ENCODE results near the gene CTXND2.

GRCh38 chr1:150872572-150872971 lies 14.4 kb upstream of the CTXND2 start:
- TF ChIP-seq POLR2A (IDR thresholded peaks at IDR 0.05; ENCODE audit: borderline replicate concordance, extremely low read depth, insufficient read depth, insufficient read length) (no peak), RAD21 (IDR thresholded peaks at IDR 0.05; ENCODE audit: low read depth) (no peak), ZNF274 (IDR thresholded peaks at IDR 0.05; ENCODE audit: low read depth, low read length) (no peak), JUND (IDR thresholded peaks at IDR 0.05) (no peak), YY1 (IDR thresholded peaks at IDR 0.05; ENCODE audit: extremely low read depth, insufficient replicate concordance, low read depth, low read length) (no peak), EZH2 (IDR thresholded peaks at IDR 0.05) (no peak), POLR2AphosphoS5 (IDR thresholded peaks at IDR 0.05; ENCODE audit: low read depth, low read length) (no peak), CEBPB (IDR thresholded peaks at IDR 0.05; ENCODE audit: low read depth) (no peak), ELF1 (IDR thresholded peaks at IDR 0.05; ENCODE audit: borderline replicate concordance, low read depth) (no peak), TCF7L2 (IDR thresholded peaks at IDR 0.05; ENCODE audit: borderline replicate concordance, extremely low read depth, insufficient read depth, insufficient read length) (no peak)
- TF ChIP-seq, protein P1, sequence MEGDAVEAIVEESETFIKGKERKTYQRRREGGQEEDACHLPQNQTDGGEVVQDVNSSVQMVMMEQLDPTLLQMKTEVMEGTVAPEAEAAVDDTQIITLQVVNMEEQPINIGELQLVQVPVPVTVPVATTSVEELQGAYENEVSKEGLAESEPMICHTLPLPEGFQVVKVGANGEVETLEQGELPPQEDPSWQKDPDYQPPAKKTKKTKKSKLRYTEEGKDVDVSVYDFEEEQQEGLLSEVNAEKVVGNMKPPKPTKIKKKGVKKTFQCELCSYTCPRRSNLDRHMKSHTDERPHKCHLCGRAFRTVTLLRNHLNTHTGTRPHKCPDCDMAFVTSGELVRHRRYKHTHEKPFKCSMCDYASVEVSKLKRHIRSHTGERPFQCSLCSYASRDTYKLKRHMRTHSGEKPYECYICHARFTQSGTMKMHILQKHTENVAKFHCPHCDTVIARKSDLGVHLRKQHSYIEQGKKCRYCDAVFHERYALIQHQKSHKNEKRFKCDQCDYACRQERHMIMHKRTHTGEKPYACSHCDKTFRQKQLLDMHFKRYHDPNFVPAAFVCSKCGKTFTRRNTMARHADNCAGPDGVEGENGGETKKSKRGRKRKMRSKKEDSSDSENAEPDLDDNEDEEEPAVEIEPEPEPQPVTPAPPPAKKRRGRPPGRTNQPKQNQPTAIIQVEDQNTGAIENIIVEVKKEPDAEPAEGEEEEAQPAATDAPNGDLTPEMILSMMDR (IDR thresholded peaks at IDR 0.05 in 2 of 3, conservative IDR thresholded peaks at IDR 0.05 in 1 of 3; ENCODE audit: borderline replicate concordance in 1 of 3, insufficient read depth in 1 of 3, low read depth in 2 of 3, low read length in 2 of 3): no peak
